ES-I3 (cell line): Measurements from ENCODE around the gene GLB1L2.

Source experiments
- H3K36me3 ChIP-seq: 2 replicates; pipeline ENCODE4 v1.6.1; 2013; ENCODE audit warnings: mild to moderate bottlenecking, low read length, control low read depth, moderate library complexity; ENCODE audit not compliant: insufficient read depth
- H3K4me1 ChIP-seq: 2 replicates; pipeline ENCODE4 v1.6.1; 2013; ENCODE audit warnings: mild to moderate bottlenecking, control low read depth, low read length; ENCODE audit not compliant: insufficient read depth
- H3K9ac ChIP-seq: 2 replicates; pipeline ENCODE4 v1.6.1; 2013; ENCODE audit warnings: low read depth, mild to moderate bottlenecking, low read length, moderate library complexity
- H3K9me3 ChIP-seq: 2 replicates; pipeline ENCODE4 v1.6.1; 2013; ENCODE audit warnings: mild to moderate bottlenecking, low read length, moderate library complexity; ENCODE audit not compliant: control insufficient read depth, insufficient read depth

Gene GLB1L2

GRCh38 chr11:134387501-134387900, 55.7 kb downstream of the GLB1L2 start:
- H3K4me1 ChIP-seq: peaks cover 9% of the 10 kb centered on the region; the same call in 1 of the 2 replicates
- H3K36me3 ChIP-seq: no peaks in the 10 kb centered on the region
- no peaks in the 10 kb centered on the region for H3K9me3 ChIP-seq
- H3K9ac ChIP-seq: no peak overlapping the region

GRCh38 chr11:134388590-134388989, 56.8 kb downstream of the GLB1L2 start:
- H3K36me3 ChIP-seq: no peaks in the 10 kb centered on the region
- H3K9me3 ChIP-seq: no peaks in the 10 kb centered on the region
- H3K4me1 ChIP-seq: peaks cover 9% of the 10 kb centered on the region; the same call in 1 of the 2 replicates
- H3K9ac ChIP-seq: no peak overlapping the region

- Histone ChIP-seq H3K4me1 (peaks cover 9% of the 10 kb centered on the region; the same call in 1 of the 2 replicates), H3K36me3 (no peaks in the 10 kb centered on the region), H3K9ac (no peak overlapping the region), H3K9me3 (no peaks in the 10 kb centered on the region)
These were observed 57.8 kb downstream of the GLB1L2 start for GRCh38 chr11:134389464-134390180.

- Histone ChIP-seq H3K4me1 (peaks cover 9% of the 10 kb centered on the region; the same call in 1 of the 2 replicates), H3K36me3 (no peaks in the 10 kb centered on the region), H3K9ac (no peak overlapping the region), H3K9me3 (no peaks in the 10 kb centered on the region)
These were observed 59.1 kb downstream of the GLB1L2 start for GRCh38 chr11:134390706-134391569.

- H3K4me1 ChIP-seq: peaks cover 7% of the 10 kb centered on the region; the same call in 1 of the 2 replicates
These were observed 59.9 kb downstream of the GLB1L2 start for GRCh38 chr11:134391656-134392055.

GRCh38 chr11:134392953-134393615, 61.3 kb downstream of the GLB1L2 start:
- Histone ChIP-seq H3K9ac (no peak overlapping the region), H3K4me1 (no peaks in the 10 kb centered on the region), H3K9me3 (no peaks in the 10 kb centered on the region), H3K36me3 (no peaks in the 10 kb centered on the region)

More at GRCh38 chr11:134391656-134392055, 59.9 kb downstream of the GLB1L2 start:
- Histone ChIP-seq H3K9ac (no peak overlapping the region), H3K36me3 (no peaks in the 10 kb centered on the region), H3K9me3 (no peaks in the 10 kb centered on the region)

GRCh38 chr11:134393638-134394037, 61.9 kb downstream of the GLB1L2 start:
- Histone ChIP-seq H3K4me1 (no peaks in the 10 kb centered on the region), H3K9ac (no peak overlapping the region), H3K9me3 (no peaks in the 10 kb centered on the region), H3K36me3 (no peaks in the 10 kb centered on the region)

- Histone ChIP-seq H3K36me3 (no peaks in the 10 kb centered on the region), H3K9ac (no peak overlapping the region), H3K9me3 (no peaks in the 10 kb centered on the region), H3K4me1 (no peaks in the 10 kb centered on the region)
These were observed 62.5 kb downstream of the GLB1L2 start for GRCh38 chr11:134394311-134394710.

- Histone ChIP-seq H3K9me3 (no peaks in the 10 kb centered on the region), H3K9ac (no peak overlapping the region), H3K36me3 (no peaks in the 10 kb centered on the region), H3K4me1 (no peaks in the 10 kb centered on the region)
These were observed 63.2 kb downstream of the GLB1L2 start for GRCh38 chr11:134395002-134395401.

- no peaks in the 10 kb centered on the region for H3K36me3 ChIP-seq
- H3K4me1 ChIP-seq: no peaks in the 10 kb centered on the region; the same call in 1 of the 2 replicates
- no peaks in the 10 kb centered on the region for H3K9me3 ChIP-seq
- H3K9ac ChIP-seq: no peak overlapping the region
These were observed 65.7 kb downstream of the GLB1L2 start for GRCh38 chr11:134397304-134398078.

- Histone ChIP-seq H3K36me3 (no peaks in the 10 kb centered on the region), H3K4me1 (no peaks in the 10 kb centered on the region; the same call in 1 of the 2 replicates), H3K9ac (no peak overlapping the region), H3K9me3 (no peaks in the 10 kb centered on the region)
These were observed 66.3 kb downstream of the GLB1L2 start for GRCh38 chr11:134398079-134398444.

- Histone ChIP-seq H3K9ac (no peak overlapping the region), H3K4me1 (no peaks in the 10 kb centered on the region; the same call in 1 of the 2 replicates), H3K9me3 (no peaks in the 10 kb centered on the region), H3K36me3 (no peaks in the 10 kb centered on the region)
These were observed 67.0 kb downstream of the GLB1L2 start for GRCh38 chr11:134398644-134399292.

- no peak overlapping the region for H3K9ac ChIP-seq
- no peaks in the 10 kb centered on the region for H3K9me3 ChIP-seq
- H3K36me3 ChIP-seq: no peaks in the 10 kb centered on the region
- H3K4me1 ChIP-seq: no peaks in the 10 kb centered on the region; the same call in 1 of the 2 replicates
These were observed 67.5 kb downstream of the GLB1L2 start for GRCh38 chr11:134399293-134399654.
